SHP77 treated with DMSO at 0.1 percent for 48 hours (cell line): Measurements from ENCODE around the gene RPUSD1.

ENCODE experiments used
- DNase-seq: peaks from one replicate; lab custom pipeline; 2025; lab: John Stamatoyannopoulos, UW

The RPUSD1 gene

DNA sequence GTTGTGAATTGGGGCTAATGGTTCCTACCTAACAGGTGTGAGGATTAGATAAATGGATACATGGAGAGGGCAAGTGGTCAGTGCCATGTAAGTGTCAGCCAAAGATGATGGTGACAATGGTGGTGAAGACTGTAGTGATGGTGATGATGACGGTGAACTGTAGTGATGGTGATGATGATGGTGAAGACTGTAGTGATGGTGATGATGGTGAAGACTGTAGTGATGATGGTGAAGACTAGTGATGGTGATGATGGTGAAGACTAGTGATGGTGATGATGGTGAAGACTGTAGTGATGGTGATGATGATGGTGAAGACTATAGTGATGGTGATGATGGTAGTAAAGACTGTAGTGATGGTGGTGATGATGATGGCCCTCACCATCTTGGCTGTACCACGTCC, 30.4 kb upstream of the RPUSD1 start:
- DNase-seq = no peak

DNA sequence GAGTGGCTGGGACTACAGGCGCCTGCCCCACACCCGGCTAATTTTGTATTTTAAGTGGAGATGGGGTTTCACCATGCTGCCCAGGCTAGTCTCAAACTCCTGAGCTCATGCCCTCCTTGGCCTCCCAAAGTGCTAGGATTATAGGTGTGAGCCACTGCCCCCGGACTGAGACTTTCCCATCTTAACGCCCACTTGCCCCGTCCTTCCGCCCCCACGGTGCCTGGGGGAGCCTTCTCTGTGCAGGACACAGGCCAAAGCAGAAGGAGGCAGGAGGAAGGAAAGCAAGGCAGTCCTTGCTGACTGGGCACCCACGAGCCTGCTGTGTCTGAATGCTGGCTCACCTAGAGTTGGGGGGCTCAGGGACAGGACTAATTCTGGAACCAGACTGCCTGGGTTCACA, 30.0 kb upstream of the RPUSD1 start:
- DNase-seq = no peak

DNA sequence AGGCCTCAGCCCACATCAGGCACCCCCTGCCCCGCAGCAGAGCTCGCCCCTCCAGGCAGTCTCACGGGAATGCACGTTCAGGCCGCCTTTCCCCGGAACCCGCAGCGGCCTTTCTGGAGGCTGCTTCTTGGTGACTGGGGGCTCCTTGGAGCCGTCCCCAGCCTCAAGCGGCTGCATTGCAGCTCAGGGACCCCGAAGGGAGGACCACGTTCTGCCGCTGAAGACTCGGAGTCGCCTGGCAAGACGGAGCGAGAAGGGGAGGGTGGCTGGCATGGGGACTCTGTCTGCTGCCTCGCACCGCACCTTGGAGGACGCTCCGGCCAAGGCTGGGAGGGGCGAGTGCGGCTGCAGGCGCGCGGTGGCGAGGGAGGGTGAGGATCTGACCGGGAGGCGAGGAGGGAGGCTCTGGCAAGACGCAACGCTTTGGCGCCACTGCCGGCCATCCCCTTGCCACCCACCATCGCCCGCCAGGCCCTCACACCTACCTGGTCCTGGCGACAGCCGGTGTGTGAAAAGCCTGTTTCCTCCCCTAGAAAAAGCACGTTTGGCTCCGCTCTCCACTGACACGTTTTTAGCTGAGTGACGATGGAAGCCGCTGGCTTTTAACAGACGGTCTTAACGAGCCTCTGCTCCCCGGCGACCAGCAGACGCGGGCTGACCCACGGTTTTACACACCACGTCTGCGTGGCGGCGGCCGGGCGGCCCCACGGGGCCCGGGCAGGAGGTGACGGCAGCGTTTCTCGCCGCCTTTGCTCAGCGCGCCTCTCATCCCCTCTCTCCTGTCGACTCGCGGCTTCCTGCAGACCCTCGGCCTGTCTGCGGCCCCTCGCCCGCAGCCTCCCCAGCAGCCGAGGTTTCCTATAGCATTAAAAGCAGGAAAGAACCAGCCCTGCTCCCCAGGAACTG, 29.1 kb upstream of the RPUSD1 start:
- no peak for DNase-seq

DNA sequence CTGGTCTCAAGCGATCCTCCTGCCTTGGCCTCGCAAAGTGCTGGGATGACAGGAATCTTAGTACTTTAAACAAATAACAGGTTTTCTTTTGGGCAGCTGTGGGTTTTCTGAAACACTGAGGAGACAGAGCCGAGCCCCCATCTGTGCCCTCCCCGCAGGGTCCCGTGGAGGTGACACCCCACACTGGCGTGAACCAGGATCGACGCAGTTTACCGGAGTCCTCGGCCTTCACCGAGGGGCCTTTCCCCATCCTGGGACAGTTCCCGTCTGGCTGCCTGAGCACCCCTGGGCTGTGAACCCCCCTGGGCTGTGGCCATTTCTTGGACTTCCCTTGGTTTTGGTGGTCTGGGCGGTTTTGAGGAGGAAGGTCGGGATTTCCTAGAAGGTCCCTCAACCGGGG, 27.7 kb upstream of the RPUSD1 start:
- no peak for DNase-seq

DNA sequence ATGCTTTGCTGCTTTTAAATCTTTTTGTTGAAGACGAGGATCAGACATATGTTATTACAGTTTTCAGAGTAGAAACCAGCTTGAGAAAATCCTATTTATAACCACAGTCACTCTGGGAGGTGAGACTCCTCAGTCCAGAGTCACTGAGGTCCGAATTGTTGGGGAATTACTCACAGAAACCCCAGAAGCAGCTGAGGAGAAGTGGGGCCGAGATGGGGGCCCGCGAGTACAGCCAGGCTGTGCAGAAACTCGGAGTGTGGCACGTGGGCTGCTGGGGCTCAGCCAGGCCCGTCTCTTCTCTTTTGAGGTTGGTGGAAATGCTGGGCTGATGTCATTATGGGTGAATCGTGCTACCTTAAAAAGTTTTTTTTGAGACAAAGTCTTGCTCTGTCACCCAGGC, 26.8 kb upstream of the RPUSD1 start:
- DNase-seq = no peak

DNA sequence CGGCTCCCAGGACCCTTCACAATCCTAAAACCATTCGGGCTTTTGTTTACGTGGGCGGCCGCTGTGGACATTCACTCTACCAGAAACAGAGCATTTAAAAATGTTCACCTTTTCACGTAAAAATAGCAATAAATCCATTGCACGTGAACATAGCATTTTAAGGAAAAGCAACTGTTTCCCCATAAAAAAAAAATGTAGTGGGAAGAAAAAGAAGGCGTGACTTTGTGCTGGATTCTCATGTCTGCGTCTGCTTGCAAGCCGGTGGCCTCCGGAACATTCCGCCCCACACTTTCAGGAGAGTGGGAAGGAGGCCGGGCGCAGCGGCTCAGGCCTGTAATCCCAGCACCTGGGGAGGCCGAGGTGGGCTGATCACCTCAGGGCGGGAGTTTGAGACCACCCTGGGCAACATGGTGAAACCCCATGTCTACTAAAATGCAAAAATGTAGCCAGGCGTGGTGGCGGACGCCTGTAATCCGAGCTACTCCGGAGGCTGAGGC, 25.8 kb upstream of the RPUSD1 start:
- no peak for DNase-seq

DNA sequence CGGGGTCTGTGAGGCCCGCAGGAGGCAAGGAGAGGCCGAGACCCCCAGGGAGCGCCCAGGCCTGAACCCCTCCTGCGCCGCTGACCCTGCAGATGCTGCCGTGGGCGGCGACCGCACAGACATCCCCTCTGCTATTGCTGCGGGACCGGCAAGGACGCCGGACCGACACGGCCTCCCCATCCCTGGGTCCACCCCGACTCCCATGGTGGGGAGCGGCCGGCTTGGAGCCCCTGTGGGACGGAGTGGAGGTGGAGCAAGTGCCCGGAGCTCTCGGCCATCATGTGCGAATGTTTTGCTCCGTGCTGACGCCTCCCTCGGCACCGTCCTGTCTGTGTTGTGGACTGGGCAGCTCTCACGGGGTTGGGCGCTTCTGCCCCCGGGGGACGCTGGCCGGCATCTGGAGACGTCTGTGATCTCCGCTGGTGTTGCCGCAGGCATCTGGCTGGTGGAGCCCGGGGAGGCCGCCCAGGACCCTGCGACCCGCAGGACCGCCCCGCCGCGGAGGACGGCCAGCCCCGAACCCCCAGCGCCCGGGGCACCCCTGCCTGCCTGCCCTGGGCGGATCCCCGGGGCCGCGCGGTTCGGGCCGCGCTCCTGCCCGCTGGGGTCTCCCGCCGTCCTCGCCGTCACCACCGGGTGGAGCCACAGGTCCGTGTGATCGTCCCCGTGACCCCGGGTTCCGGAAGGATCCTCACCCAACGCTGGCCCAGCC, 25.2 kb upstream of the RPUSD1 start:
- DNase-seq = no peak

DNA sequence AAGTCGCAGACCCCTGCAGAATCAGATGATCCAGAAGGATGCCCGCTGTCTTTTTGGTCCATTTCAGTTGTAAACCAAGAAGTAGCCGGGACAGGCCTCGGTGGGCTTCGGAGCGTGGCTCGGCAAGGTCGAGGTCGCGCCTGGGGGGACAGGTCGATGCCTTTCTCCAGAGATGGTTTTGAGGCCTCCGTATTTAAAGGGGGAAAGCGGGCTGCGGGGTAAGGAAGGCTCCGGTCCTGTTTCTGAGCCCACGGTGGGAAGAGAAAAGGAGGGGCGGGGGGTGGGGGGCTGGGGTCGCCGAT, 19.9 kb upstream of the RPUSD1 start:
- DNase-seq = no peak

DNA sequence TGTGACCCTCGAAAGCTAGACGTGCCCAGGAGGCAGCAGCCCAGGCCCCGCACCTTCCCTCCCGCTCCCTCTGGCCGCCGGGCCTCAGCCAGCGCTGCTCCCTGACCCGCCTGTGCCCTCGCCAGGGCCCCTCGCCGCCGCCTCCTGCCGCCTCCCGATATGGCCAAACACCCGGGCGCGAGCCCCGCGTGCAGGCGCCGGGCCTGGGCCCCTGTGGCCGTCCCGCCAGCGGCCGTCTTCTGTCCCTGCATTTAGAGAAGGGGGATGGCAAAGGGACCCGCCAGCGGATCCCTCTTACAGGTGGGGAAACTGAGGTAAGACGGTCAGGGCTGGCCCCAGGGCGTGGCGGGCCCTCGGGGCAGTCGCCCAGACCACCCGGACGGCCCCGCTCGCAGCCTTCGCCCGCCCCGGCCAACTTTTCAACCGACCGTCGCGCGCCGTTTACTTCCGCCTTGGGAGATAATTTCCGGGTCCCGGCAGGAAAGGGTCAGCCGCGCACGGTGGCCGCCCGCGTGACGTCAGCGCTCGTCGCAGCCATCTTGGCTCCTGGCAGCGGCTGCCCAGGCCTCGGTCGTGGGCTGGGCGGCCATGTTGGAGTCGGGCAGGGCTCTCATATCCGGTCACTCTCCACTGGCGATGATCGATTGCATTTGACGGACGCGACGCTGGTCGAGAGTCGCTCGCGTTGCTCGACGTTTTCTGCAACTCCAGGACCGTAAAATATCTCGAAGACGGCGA, 19.3 kb upstream of the RPUSD1 start:
- peak; percentile 75 for DNase-seq

DNA sequence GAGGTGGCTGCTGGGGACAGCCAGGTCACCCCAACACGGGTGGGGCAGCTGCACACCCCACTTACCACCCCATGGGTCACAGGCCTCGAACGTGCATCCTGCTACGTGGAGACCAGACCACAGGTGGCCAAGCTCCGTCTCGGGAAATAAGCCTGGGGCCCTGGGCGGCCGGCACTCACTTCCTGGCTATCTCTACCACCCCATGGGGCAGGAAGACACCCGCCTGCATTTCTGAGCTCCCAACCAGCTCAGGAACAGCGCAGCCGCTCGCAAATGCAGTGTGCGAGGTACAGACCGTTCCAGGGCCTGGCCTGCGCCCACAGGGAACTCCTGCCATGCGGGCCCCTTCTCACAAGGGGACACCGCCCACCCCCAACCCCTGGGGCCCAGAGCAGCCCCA, 17.3 kb upstream of the RPUSD1 start:
- DNase-seq = no peak

DNA sequence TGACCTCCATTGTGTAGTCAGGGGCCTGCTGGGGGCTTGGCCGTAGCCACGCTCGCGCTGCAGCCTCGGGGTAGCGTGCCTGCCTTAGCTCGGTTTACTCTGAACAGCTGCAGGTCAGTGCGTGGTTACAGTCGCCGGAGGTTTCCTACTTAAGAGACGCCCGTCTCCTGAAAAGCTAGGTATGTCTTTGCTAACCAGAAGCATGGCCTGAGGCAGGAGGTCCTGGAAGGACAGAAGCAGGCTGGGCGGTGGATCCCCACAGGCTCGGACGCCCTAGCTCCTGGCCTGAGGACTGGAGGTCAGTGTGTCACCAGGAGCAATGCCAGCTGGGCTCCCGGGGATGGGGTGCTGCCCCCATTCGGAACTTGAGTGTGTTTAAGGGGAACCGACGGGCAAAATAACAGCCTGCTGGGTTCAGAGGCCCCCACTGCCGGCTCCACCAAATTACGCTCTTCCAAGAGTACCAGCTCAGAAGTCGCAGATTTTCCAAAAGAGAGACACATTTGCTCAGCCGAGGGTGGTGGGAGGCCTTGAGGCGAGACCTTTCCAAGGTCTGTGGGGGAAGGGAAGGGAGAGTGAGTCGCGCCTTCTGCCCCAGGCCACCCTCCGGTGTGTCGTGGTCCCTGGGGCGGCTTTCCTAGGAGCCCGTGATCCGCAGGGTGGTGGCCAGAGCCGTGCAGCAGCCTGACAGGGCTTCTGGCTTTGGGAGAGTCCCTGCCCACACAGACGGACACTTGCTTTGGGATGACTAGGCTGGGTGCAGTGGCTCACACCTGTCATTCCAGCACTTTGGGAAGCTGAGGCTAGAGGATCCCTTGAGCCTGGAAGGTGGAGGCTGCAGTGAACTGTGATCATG, 16.2 kb upstream of the RPUSD1 start:
- no peak for DNase-seq

DNA sequence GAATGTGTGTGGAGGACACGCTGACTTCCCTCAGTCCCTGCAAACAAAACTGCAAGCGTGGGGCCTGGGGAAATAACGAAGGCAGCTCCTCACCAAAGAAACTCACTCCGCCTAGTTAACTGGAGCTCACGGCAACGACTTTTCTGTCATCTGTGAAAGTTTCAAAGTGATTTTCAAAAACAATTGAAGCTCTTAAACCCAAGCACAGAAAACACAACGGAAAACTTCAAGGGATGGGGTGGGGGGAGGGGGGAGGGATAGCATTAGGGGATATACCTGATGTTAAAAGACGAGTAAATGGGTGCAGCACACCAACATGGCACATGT, 15.5 kb upstream of the RPUSD1 start:
- DNase-seq = no peak

DNA sequence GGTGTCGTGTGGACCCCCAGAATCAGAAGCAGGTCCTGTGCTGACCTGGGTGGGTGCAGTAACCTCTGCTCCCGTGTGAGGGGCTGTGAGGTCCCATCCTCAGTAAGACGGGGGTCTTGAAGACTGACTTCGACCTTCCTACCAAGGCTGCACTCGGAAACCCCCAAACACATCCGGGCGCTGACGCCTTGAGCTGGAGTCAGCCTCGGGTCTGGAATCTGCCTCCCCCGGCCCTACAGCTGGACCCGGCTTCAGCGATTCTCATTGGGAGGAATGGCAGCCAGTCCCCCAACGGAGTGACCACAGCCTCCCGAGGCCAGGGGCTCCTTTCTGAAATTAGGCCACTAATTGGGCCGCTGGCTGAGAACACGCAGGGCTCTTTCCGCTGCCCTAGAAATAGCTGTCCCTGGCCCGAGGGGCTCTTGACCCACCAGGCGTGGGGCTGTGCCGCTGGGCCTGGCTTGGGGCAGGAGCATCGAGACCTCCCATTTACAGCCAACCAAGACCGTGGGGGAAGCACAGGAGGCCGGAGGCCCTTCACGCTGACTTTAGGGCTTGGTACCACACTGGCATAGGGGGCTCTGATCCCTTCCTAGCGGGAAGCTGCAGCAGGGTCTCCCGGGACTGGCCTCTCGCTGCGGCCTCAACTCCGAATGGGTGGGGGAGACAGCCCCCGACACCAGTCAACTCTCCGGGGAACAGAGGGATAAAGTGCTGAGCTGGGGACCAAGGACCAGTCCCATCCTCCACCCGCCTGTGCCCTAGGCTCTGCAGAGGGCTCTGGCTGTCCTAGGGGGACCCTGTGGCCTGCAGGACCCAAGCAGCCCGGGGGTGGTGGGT, 15.0 kb upstream of the RPUSD1 start:
- no peak for DNase-seq

DNA sequence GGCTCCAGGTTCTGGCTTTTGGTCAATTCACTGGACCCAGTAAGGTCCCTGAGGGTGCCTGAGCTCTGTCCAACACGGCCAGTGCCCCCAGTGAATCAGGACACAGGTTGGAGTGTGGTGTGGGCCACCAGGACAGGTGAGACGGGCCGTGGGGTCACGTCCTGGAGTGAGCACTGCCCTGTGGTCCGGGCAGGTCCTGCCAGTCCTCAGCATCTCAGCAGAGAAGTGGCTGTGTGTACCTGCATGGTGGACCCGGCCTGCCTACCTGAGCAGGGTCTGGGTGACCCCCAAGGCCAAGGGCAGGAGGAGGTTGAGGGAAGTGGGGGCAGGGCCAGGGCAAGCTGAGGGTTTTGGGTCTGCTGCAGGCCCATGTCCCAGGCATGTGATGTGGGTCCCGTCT, 14.3 kb upstream of the RPUSD1 start:
- no peak for DNase-seq

DNA sequence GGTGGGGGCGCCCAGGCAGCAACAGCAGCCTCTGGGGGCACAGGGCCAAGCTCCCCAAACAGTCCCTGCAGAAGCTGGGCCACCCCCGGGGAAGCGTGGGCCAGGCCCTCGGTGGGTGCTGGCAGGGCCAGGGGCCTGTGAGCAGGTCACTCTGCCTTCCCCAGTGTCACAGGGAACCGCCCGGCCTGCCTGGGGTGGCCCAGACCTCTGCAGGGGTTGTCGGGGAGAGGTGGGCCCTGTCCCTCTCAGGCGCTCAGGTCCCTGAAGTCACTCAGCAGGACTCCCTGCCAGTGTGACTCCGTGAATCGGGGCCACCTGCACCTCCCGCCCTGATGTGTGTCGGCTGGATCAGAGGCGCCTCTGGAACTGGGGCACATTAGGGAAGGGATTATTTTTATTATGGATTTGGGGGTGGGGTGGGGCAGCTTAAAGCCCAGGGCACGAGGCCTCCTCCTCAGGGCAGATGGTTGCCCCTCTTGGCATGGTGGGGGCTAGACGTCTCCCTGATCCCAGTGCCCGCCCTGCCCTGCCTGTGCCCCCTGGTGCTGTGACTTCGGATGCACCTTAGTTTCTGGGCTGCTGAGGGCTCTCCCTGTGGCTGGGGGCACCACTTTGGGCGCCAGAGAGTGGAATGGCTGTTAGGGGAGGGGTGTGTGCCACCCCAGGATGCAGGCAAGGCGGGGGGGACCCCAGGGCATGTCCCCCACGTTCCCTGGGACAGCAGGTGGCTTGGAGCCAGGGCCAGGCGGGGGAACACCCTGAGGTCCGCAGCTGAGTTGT, 13.6 kb upstream of the RPUSD1 start:
- no peak for DNase-seq

DNA sequence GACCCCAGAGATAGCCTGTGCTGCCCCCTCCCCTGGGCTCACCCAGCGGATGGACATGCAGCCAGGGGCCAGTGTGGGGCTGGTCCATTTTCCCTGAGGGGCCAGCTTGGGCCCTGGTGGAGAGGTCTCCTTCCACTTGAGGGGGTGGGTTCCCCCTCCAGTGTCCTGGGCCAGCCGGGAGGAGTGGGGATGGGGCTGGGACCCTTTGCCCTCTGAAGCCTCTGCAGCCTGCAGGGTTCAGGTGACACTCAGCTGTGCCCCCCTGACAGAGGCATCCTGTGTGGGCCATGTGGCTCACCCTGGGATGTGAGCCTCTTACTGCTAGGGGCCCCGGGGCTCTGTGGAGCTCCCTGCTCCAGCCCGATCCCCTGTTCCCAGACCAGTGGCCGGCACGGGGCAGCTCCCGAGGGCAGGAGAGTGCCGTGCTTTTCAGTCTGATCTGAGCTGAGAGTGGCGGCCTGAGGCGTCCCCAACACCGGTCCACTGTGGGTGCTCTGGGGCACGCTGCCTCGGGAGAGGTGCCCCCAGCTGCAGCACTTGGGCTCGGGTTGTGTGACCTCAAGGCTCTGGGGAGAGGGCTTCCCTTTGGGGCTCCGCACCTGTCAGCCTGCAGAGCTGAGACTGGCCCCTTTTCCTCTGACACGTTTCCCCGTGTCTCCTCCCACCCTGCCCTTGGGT, 12.8 kb upstream of the RPUSD1 start:
- no peak for DNase-seq

DNA sequence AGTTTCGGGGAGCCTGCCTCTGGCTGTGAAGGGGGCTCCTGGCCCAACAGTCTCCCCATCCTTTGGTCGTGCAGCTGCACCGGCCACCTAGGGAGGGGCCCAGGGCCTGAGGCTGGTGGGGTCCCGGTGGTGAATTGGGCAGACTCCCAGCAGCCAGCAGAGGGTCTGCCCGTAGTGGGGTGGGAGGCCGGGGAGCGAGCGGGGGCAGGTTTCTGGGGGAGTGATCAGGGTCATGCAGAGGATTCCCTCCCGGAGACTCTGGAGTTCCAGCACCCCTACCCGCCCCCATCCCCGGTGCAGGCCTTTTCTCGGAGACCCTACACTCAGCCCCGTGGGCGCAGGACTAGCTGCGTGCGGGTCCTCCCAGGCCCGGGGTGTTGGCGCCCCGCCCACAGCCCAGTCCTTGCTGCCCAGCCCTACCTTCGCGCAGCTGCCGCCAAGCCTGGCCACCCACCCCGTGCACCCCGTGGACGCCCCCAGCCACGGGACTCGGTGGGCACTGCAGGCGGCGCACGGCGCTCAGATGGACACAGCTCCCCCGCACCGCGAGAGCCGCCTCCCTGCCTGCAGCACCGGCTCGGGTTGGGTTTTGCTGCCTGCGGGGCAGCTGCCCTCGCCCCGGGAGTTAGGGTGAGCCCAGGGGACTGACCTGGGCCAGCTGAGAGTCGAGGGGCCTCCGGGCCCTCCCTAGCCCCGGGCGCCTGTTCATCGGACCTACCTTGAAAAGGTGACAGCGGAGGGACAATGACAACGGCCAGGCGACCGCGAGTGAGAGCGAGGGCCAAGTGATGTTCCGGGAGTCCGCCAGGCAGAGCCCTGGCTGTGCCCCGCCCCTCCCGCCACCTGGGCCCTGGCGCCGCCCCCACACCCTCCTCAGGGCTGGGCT, 12.0 kb upstream of the RPUSD1 start, which contains the start of gene GNG13:
TSS of gene GNG13 (minus strand) at position 787 of the 886 bp plus-strand sequence. CDS start 1,657 bp downstream, outside the sequence.
- DNase-seq = no peak

DNA sequence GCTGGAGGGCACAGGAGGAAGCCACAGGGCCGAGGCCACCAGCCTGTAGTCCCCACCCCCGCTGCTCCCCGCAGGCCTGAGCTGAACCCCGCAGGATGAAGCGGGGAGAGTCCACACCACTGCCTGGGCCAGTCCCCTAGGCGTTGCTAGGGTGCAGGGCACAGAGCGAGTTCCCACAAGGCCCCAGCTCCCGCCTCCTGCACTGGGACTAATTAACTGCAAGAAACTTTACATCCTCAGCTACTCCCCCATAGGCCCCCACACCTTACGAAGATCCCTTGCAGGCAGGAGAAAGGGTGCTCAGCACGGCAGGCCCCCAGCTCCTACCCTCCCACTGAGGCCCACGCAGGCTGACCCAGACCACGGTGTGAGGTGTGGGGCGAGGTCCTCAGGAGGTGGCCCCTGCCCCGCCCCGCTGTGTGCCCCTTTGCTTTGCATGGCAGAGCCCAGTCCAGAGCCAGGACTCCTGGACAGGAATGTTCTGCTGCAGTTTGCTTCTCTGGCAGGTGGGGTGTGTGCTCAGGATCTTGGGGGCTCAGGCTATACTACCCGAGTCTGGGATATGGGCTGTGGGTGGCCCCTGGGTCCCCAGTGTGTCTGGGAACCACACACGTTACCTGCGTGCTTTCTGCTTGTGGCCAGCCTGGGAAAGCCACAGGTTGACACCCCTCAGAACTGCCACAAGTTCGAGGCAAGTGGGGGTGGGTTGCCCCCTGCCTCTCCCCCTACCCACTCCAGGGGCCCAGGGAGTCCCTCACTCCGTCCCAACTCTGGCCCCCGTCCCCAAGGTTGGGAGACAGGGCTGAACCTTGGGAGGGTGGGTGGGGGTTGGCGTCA, 11.1 kb upstream of the RPUSD1 start:
- no peak for DNase-seq
